ENCODE measurements around the gene LOXHD1.

The LOXHD1 gene

DNA sequence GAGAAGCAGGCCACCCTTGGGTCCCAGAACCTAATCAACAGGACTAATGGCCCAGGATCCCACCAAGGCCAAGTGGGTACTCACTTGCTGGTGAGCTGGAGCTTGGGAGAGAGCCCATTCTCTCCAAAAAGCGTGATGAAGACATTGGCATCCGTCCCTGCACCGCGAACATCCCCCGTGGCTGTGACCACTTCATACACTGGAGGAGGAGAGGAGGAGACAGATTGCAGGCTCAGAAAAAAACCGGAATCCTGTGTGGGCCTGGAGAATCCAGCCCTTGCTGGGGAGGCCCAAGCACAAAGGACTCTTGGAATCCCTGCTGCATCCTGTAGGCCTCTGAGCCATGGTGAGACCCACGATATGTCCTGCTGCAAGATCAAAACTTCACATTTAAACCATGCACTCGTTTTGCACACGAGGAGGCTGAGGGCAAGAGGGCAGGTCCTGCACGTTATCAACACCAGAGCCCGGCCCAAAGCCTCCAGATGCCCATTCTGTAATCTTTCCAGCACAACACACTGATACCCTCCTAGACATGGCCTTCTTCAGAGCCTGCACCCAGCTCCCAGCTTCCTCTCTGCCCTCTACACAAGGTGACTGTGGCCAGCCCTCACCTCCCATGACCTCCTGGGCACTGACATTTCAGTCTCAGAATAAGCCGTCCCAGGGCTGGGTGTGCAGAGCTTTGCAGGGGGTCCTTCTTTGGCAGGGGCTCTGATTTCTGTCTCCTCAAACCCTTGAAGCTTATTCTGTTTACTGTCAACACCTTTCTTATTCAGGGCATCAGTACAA is 7.8 kb downstream of the LOXHD1 start:
- H4K12ac ChIP-seq (ENCODE audit: low read depth, low read length), result no peak overlapping the region
- H2BK5ac ChIP-seq (ENCODE audit: low read depth, low read length, poor library complexity), result no peak overlapping the region
- H3K4me2 ChIP-seq (ENCODE audit: low read length), result no peak overlapping the region
- no peak for DNase-seq
- no peak overlapping the region for H3K4me3 ChIP-seq (ENCODE audit: low read depth, low read length)
- H2AFZ ChIP-seq (ENCODE audit: insufficient read depth, low read length, poor library complexity), result no peak overlapping the region
- H2BK120ac ChIP-seq (ENCODE audit: insufficient read depth, low read length, poor library complexity), result no peak overlapping the region
- no peak overlapping the region for H3K27ac ChIP-seq (ENCODE audit: low read depth, low read length)
- H3K23ac ChIP-seq (ENCODE audit: low read length), result no peak overlapping the region
- H2BK12ac ChIP-seq (ENCODE audit: low read length), result no peak overlapping the region
- no peaks in the 10 kb centered on the region for H3K79me2 ChIP-seq (ENCODE audit: control insufficient read depth, insufficient read depth, low read length, poor library complexity)
- H3K18ac ChIP-seq (ENCODE audit: low read length), result no peak overlapping the region
- no peak overlapping the region for H4K91ac ChIP-seq (ENCODE audit: low read depth, low read length)
- WGBS (ENCODE audit: extremely low coverage, insufficient coverage, insufficient read length), result no CpG with 5 or more reads among the region's 12 CpGs
- no peak overlapping the region for H3K9ac ChIP-seq (ENCODE audit: low read length)
- no peak overlapping the region for H4K8ac ChIP-seq (ENCODE audit: low read depth, low read length)
- H3K36me3 ChIP-seq (ENCODE audit: control insufficient read depth in 1 of 2, insufficient read depth in 2 of 2, low read length in 2 of 2), result no peaks in the 10 kb centered on the region
- no peaks in the 10 kb centered on the region for H3K4me1 ChIP-seq (ENCODE audit: control insufficient read depth in 1 of 2, insufficient read depth in 2 of 2, low read length in 2 of 2)
- H3K27me3 ChIP-seq (ENCODE audit: insufficient read depth, low read length), result no peaks in the 10 kb centered on the region
- no peaks in the 10 kb centered on the region for H3K9me3 ChIP-seq (ENCODE audit: insufficient read depth, low read depth, low read length)
- no peak overlapping the region for H3K4ac ChIP-seq (ENCODE audit: low read depth, low read length)
- no peaks in the 10 kb centered on the region for H3K79me1 ChIP-seq (ENCODE audit: low read length)
- no peak overlapping the region for H3K14ac ChIP-seq (ENCODE audit: low read length)
- H2AK5ac ChIP-seq (ENCODE audit: low read length), result no peak overlapping the region

DNA sequence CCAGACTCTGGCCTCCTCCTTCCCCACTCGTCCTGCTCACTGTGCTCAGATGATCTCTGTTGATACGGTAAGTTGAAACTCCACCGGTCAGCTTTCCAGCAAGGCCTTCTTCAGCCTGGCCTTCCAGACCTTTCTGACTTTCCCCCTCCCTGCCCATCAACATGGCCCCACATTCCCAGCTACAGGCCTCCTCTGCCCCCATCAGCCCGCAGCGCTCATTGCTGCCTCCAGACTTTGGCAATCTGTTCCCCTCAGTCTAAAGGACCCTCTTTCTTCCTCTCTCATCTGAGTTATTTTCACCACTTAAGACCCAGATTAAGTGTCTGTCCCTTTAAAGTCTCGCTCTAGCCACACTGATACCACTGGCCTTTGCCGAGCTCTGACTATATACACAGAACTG is 10.6 kb downstream of the LOXHD1 start:
- H4K8ac ChIP-seq (ENCODE audit: low read depth, low read length), result no peak overlapping the region
- no peak overlapping the region for H3K14ac ChIP-seq (ENCODE audit: low read length)
- no peaks in the 10 kb centered on the region for H3K79me1 ChIP-seq (ENCODE audit: low read length)
- H3K79me2 ChIP-seq (ENCODE audit: control insufficient read depth, insufficient read depth, low read length, poor library complexity), result no peaks in the 10 kb centered on the region
- WGBS (ENCODE audit: extremely low coverage, insufficient coverage, insufficient read length), result no CpG with 5 or more reads among the region's 7 CpGs
- H4K12ac ChIP-seq (ENCODE audit: low read depth, low read length), result no peak overlapping the region
- H3K9ac ChIP-seq (ENCODE audit: low read length), result no peak overlapping the region
- no peaks in the 10 kb centered on the region for H3K27me3 ChIP-seq (ENCODE audit: insufficient read depth, low read length)
- no peak for DNase-seq
- no peak overlapping the region for H3K4me2 ChIP-seq (ENCODE audit: low read length)
- no peak overlapping the region for H3K27ac ChIP-seq (ENCODE audit: low read depth, low read length)
- no peak overlapping the region for H2BK120ac ChIP-seq (ENCODE audit: insufficient read depth, low read length, poor library complexity)
- no peak overlapping the region for H4K91ac ChIP-seq (ENCODE audit: low read depth, low read length)
- no peak overlapping the region for H2BK5ac ChIP-seq (ENCODE audit: low read depth, low read length, poor library complexity)
- H2AFZ ChIP-seq (ENCODE audit: insufficient read depth, low read length, poor library complexity), result no peak overlapping the region
- H3K36me3 ChIP-seq (ENCODE audit: control insufficient read depth in 1 of 2, insufficient read depth in 2 of 2, low read length in 2 of 2), result no peaks in the 10 kb centered on the region
- no peak overlapping the region for H2BK12ac ChIP-seq (ENCODE audit: low read length)
- H3K4me1 ChIP-seq (ENCODE audit: control insufficient read depth in 1 of 2, insufficient read depth in 2 of 2, low read length in 2 of 2), result no peaks in the 10 kb centered on the region
- H3K18ac ChIP-seq (ENCODE audit: low read length), result no peak overlapping the region
- no peak overlapping the region for H3K4ac ChIP-seq (ENCODE audit: low read depth, low read length)
- H3K4me3 ChIP-seq (ENCODE audit: low read depth, low read length), result no peak overlapping the region
- H3K23ac ChIP-seq (ENCODE audit: low read length), result no peak overlapping the region
- H2AK5ac ChIP-seq (ENCODE audit: low read length), result no peak overlapping the region
- no peaks in the 10 kb centered on the region for H3K9me3 ChIP-seq (ENCODE audit: insufficient read depth, low read depth, low read length)

DNA sequence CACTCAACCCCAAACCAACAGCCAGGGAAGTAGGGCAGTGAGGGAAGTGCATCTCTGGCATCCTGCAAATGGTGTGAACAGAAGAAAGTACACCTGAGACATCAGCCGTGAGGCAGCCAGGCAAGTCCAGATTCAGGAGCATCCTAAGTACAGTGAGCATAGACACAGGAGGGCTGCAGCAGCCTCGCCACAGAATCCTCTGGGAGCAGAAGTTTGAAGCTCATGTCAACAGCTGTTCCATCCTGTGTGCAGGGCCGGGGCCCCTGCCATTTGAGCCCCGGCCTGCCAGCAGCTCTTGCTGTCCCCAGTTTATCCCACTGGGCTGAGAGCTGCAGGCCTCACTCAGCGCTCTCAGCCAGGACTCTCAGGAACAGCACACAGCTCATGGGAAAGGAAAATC is 14.5 kb downstream of the LOXHD1 start:
- no peak for DNase-seq
- H2BK120ac ChIP-seq (ENCODE audit: insufficient read depth, low read length, poor library complexity), result no peak overlapping the region
- no peak overlapping the region for H3K4me3 ChIP-seq (ENCODE audit: low read depth, low read length)
- no peak overlapping the region for H2BK12ac ChIP-seq (ENCODE audit: low read length)
- H3K36me3 ChIP-seq (ENCODE audit: control insufficient read depth in 1 of 2, insufficient read depth in 2 of 2, low read length in 2 of 2), result no peaks in the 10 kb centered on the region
- H3K27ac ChIP-seq (ENCODE audit: low read depth, low read length), result no peak overlapping the region
- no peaks in the 10 kb centered on the region for H3K27me3 ChIP-seq (ENCODE audit: insufficient read depth, low read length)
- no peak overlapping the region for H2AFZ ChIP-seq (ENCODE audit: insufficient read depth, low read length, poor library complexity)
- no peak overlapping the region for H3K18ac ChIP-seq (ENCODE audit: low read length)
- H2BK5ac ChIP-seq (ENCODE audit: low read depth, low read length, poor library complexity), result no peak overlapping the region
- H3K14ac ChIP-seq (ENCODE audit: low read length), result no peak overlapping the region
- H3K4me1 ChIP-seq (ENCODE audit: control insufficient read depth in 1 of 2, insufficient read depth in 2 of 2, low read length in 2 of 2), result no peaks in the 10 kb centered on the region
- no peak overlapping the region for H4K91ac ChIP-seq (ENCODE audit: low read depth, low read length)
- no peak overlapping the region for H3K23ac ChIP-seq (ENCODE audit: low read length)
- H4K8ac ChIP-seq (ENCODE audit: low read depth, low read length), result no peak overlapping the region
- no peak overlapping the region for H2AK5ac ChIP-seq (ENCODE audit: low read length)
- H3K9ac ChIP-seq (ENCODE audit: low read length), result no peak overlapping the region
- no CpG with 5 or more reads among the region's 5 CpGs for WGBS (ENCODE audit: extremely low coverage, insufficient coverage, insufficient read length)
- H3K4me2 ChIP-seq (ENCODE audit: low read length), result no peak overlapping the region
- no peaks in the 10 kb centered on the region for H3K79me1 ChIP-seq (ENCODE audit: low read length)
- H3K4ac ChIP-seq (ENCODE audit: low read depth, low read length), result no peak overlapping the region
- H3K79me2 ChIP-seq (ENCODE audit: control insufficient read depth, insufficient read depth, low read length, poor library complexity), result no peaks in the 10 kb centered on the region
- H3K9me3 ChIP-seq (ENCODE audit: insufficient read depth, low read depth, low read length), result peaks cover 2% of the 10 kb centered on the region
- H4K12ac ChIP-seq (ENCODE audit: low read depth, low read length), result no peak overlapping the region

DNA sequence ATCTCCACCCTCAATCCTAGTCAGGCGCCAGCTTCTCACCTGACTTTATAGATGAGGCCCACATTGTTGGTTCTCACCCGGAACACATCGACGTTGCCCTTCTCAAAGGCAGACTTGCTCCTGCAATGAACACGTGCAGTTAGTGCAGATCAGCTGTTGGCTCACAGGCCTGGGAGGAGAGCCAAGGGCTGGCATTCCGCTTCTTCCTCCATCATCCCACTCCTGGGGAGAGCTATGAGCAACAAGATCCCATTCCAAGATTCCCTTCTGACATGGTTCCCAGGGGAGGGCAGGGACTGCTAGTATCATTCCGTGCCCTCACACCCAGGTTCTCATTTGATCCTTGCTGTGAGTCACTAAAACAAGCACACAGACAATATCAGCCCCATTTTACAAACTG is 15.1 kb downstream of the LOXHD1 start:
- Histone ChIP-seq H3K14ac (ENCODE audit: low read length) (no peak overlapping the region), H3K9ac (ENCODE audit: low read length) (no peak overlapping the region), H3K4me1 (ENCODE audit: control insufficient read depth in 1 of 2, insufficient read depth in 2 of 2, low read length in 2 of 2) (no peaks in the 10 kb centered on the region), H3K4ac (ENCODE audit: low read depth, low read length) (no peak overlapping the region), H3K27me3 (ENCODE audit: insufficient read depth, low read length) (no peaks in the 10 kb centered on the region), H3K4me2 (ENCODE audit: low read length) (no peak overlapping the region), H4K91ac (ENCODE audit: low read depth, low read length) (no peak overlapping the region), H2BK5ac (ENCODE audit: low read depth, low read length, poor library complexity) (no peak overlapping the region), H3K27ac (ENCODE audit: low read depth, low read length) (no peak overlapping the region), H4K8ac (ENCODE audit: low read depth, low read length) (no peak overlapping the region), H3K4me3 (ENCODE audit: low read depth, low read length) (no peak overlapping the region), H3K79me1 (ENCODE audit: low read length) (no peaks in the 10 kb centered on the region), H2BK120ac (ENCODE audit: insufficient read depth, low read length, poor library complexity) (no peak overlapping the region), H2AK5ac (ENCODE audit: low read length) (no peak overlapping the region), H2BK12ac (ENCODE audit: low read length) (no peak overlapping the region), H3K36me3 (ENCODE audit: control insufficient read depth in 1 of 2, insufficient read depth in 2 of 2, low read length in 2 of 2) (no peaks in the 10 kb centered on the region), H3K9me3 (ENCODE audit: insufficient read depth, low read depth, low read length) (peaks cover 2% of the 10 kb centered on the region), H4K12ac (ENCODE audit: low read depth, low read length) (no peak overlapping the region), H2AFZ (ENCODE audit: insufficient read depth, low read length, poor library complexity) (no peak overlapping the region), H3K79me2 (ENCODE audit: control insufficient read depth, insufficient read depth, low read length, poor library complexity) (no peaks in the 10 kb centered on the region), H3K18ac (ENCODE audit: low read length) (no peak overlapping the region), H3K23ac (ENCODE audit: low read length) (no peak overlapping the region)
- no peak for DNase-seq
- no CpG with 5 or more reads among the region's 7 CpGs for WGBS (ENCODE audit: extremely low coverage, insufficient coverage, insufficient read length)

All from trophoblast cell (in vitro differentiated cells and primary cell).